Astrocyte of the cerebellum (primary cell): ENCODE data around the gene VPS11.
A peak's percentile ranks its signal among the peaks of the same experiment; 100 is the strongest.

Source experiments
- DNase-seq: peaks from one replicate; pipeline ENCODE4 v3.0.0-alpha.2; 2011; ENCODE audit warnings: low read depth
- H3K4me3 ChIP-seq: 2 replicates; pipeline ENCODE4 v1.5.1; 2011; ENCODE audit warnings: mild to moderate bottlenecking, low read depth, low read length, moderate library complexity
- CTCF ChIP-seq: IDR thresholded peaks from 2 replicates; pipeline ENCODE4 v1.5.1; 2012; ENCODE audit warnings: low read length, low read depth, moderate library complexity, mild to moderate bottlenecking; ENCODE audit errors: missing control alignments
- in situ Hi-C: cut with HindIII; loops from 2 replicates; pipeline ENCODE4 v1.10.0; 2017; ENCODE audit warnings: low sequenced_read_pairs

The VPS11 gene

DNA sequence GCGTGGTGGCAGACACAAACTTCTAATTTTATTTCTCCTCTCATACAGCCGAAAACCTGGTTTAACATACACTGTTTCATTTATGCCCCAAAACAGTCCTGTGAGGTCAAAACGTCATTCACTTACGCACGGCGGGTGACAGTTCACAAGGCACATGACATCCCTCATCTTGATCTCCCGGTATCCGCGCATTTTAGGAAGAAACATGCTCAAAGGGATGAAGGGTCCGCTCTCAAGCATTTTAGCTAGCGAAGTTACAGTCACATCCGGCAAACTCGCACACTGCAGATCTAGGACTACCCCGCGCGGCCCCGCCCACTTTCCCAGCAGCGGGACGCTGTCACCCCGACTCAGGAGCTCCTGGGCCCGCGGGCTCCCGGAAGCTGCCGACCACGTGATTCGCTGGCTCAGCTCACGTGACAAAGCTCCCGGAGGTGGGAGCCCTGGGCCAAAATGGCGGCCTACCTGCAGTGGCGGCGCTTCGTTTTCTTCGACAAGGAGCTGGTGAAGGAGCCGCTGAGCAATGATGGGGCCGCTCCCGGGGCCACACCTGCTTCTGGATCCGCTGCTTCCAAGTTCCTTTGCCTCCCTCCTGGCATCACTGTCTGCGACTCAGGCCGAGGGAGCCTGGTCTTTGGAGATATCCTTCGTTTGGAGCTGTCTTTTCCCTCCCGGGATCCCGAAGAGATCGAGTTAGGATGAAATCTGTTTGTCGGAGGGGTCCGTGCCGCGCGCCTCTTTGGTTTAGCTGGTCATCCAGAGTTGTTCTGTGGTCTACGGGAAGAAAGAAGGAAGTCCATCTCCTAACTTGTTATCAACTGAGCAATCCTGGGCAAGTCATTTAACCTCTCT lies at the start of gene VPS11:
VPS11 (plus strand) TSS at position 448 of the 852 bp plus-strand sequence; CDS start at position 454, 6 bp downstream.
- in situ Hi-C loops, result no loop called here
- peak within 1 kb of the TSS; percentile 100 for H3K4me3 ChIP-seq
- TF ChIP-seq CTCF, result no peak
- DNase-seq, result peak; percentile 89

GRCh38 chr11:119018074-119018938 lies 49.3 kb upstream of the VPS11 start, which contains the start of the genes RPS25 and TRAPPC4:
RPS25 (minus strand) TSS chr11:119018343; CDS start chr11:119018284, 59 bp downstream.
TRAPPC4 (plus strand) TSS chr11:119018766; CDS start chr11:119018796, 30 bp downstream.
- no peak for TF ChIP-seq CTCF
- peak; percentile 87 for DNase-seq
- peak within 1 kb of the TSS; percentile 57 for H3K4me3 ChIP-seq
- in situ Hi-C loops, result loop anchor here (5.0 kb wide), 1 partner anchor 84 kb away; the partner anchor contains the start of gene DPAGT1

- TF ChIP-seq CTCF, result no peak
- in situ Hi-C loops, result loop anchor here (5.0 kb wide), 1 partner anchor 82 kb away; the partner anchor contains the start of gene DPAGT1
- no peak for DNase-seq
- peak overlapping the region; percentile 57 for H3K4me3 ChIP-seq
Measured at GRCh38 chr11:119019996-119020395, 47.6 kb upstream of the VPS11 start.

GRCh38 chr11:119021631-119022030 lies 46.0 kb upstream of the VPS11 start:
- no peak for TF ChIP-seq CTCF
- no peak for DNase-seq
- no peak overlapping the region for H3K4me3 ChIP-seq
- in situ Hi-C loops, result no loop called here

DNA sequence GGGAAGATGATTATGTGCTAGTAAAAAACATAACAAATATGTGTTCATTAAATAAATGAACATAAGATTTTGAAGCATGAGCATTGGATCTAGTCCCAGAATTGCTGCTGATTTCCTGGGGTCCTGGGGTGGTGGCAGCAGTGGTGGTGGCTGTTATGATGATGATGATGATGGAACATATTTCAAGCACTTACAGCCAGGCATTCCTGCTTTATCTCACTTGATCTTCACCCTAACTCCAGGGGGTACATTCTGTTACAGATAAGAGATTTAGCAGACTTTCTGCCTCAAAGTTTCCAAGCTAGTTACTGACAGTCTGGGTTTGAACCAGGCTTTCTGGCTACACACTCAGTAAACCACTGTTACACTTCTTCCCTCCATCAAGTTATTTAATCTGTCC lies 43.9 kb upstream of the VPS11 start:
- no peak overlapping the region for H3K4me3 ChIP-seq
- TF ChIP-seq CTCF, result no peak
- in situ Hi-C loops, result no loop called here
- no peak for DNase-seq

DNA sequence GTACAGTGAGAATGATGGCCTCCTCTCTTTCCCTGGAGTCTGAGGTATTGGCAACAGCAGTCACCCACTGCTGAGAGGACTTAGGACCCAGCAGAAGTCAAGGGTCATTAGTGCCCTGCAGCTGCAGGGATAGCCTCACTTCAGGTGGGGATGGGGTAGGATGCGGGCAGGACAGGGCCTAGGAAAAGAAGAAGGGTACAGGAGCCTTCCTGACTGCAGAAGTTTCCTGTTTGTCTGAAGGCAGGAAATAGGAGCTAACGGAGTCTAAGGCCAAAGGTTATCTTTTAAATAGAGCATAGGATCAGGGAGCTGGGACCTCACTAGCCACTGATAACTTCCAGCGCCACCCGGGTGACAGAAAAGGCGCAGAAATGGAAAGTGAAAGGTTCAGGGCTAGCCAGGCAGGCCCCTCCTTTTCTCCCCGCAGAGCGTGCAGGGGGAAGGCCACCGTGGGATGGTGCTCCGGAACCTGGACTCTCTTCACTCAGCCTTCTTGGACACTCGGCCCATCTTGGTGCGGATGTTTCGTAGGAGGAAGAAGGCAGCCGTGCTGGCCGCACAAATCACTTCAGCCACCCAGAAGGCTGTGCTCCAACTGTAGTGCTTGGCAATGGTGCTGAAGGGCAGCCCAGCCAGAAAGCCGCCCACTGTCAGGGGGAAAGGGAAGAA lies 43.1 kb upstream of the VPS11 start:
- H3K4me3 ChIP-seq, result no peak overlapping the region
- in situ Hi-C loops, result no loop called here
- TF ChIP-seq CTCF, result no peak
- no peak for DNase-seq
